ENCODE measurements around the gene CCDC80. TPM values are rescaled to one million over a fixed set of nuclear protein-coding genes. Genes with fewer than 3 reads are reported as not detected.

CCDC80 gene
- total RNA-seq, 3 donors from 2014 or later (not counting 1 experiment from before 2014, with no cell fraction given) = 0.08 TPM; not detected in 2

DNA sequence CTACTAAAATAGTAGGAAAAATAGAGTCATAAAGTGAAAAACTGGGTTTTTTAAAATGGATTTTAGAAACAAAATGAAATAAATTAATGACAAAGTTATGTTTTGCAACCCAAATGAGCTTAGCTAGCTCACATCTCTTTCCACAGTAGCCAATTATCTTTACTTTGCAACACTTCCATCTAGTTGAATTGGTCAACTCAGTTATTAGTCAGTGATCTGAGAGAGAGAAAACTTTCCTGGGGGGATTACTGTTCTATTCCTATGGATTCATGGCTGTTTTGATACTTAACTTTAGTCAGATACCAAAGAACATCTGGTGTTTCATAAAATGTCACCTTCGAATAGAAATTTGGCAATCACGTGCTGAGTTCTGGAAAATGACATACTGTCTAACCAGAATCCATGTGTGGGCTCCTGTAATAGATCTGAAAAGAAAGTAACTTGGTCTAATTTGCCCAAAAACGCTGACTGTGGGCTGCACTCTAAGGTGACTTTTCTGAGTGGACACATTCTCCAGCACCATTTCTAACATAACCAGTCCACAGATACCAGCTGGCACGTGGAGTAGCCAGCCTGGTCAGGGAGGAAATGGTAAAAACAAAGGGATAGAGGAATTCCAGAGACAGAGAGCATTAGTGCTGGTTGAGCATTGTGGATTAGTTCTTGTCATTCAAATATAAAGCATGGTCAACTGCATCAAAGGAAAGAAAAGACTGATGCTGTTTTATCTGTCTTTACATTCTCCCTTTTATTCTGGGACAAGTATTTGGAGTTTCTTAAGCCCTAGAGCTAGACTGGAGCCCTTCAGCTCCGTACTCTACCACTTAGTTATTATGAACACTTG is 45.2 kb upstream of the CCDC80 start:
- H3K27me3 ChIP-seq (ENCODE audit: control insufficient read depth, insufficient read depth, low read length) = peaks cover 3% of the 10 kb centered on the region
- no peaks in the 10 kb centered on the region for H3K4me1 ChIP-seq (ENCODE audit: control insufficient read depth, insufficient read depth, low read length)
- intact Hi-C loops (cut with micrococcal nuclease) = no loop called here
- Mint-ChIP-seq H3K36me3 (no peaks in the 10 kb centered on the region), H3K27ac (no peak overlapping the region), H3K9me3 (no peaks in the 10 kb centered on the region), H3K4me3 (no peak overlapping the region), H3K27me3 (ENCODE audit: low read depth in 2 of 2) (peaks cover 0 to 3% of the 10 kb centered on the region in 2 donors), H3K4me1 (peaks cover 13 to 14% of the 10 kb centered on the region in 2 donors)
- H3K9me3 ChIP-seq (ENCODE audit: control insufficient read depth, insufficient read depth, low read length) = no peaks in the 10 kb centered on the region
- no peak for TF ChIP-seq CTCF (IDR thresholded peaks at IDR 0.05)
- no peaks in the 10 kb centered on the region for H3K36me3 ChIP-seq (ENCODE audit: control insufficient read depth, insufficient read depth, low read length)
- no peak overlapping the region for H3K27ac ChIP-seq (ENCODE audit: low read length)
- WGBS (ENCODE audit: insufficient coverage) = 99% methylated on average over 3 of the region's 5 CpGs
- no peak for ATAC-seq
- H3K4me3 ChIP-seq (ENCODE audit: low read length) = no peak overlapping the region
- DNase-seq = no peak

- no peaks in the 10 kb centered on the region for H3K36me3 Mint-ChIP-seq
- no peaks in the 10 kb centered on the region for H3K9me3 ChIP-seq (ENCODE audit: control insufficient read depth, insufficient read depth, low read length)
- DNase-seq (no peak), ATAC-seq (peak; percentile 31 to 67 (median 43))
- H3K9me3 Mint-ChIP-seq = no peaks in the 10 kb centered on the region
- peak overlapping the region in 1 of 2 donors; percentile 53 for H3K27ac Mint-ChIP-seq
- no peak overlapping the region for H3K4me3 ChIP-seq (ENCODE audit: low read length)
- no peak for TF ChIP-seq CTCF (IDR thresholded peaks at IDR 0.05)
- peaks cover 3% of the 10 kb centered on the region for H3K27me3 ChIP-seq (ENCODE audit: control insufficient read depth, insufficient read depth, low read length)
- no peak overlapping the region for H3K27ac ChIP-seq (ENCODE audit: low read length)
- peaks cover 13 to 14% of the 10 kb centered on the region in 2 donors for H3K4me1 Mint-ChIP-seq
- intact Hi-C loops (cut with micrococcal nuclease) = no loop called here
- no peaks in the 10 kb centered on the region for H3K4me1 ChIP-seq (ENCODE audit: control insufficient read depth, insufficient read depth, low read length)
- H3K27me3 Mint-ChIP-seq (ENCODE audit: low read depth in 2 of 2) = peaks cover 0 to 3% of the 10 kb centered on the region in 2 donors
- no peak overlapping the region for H3K4me3 Mint-ChIP-seq
- WGBS (ENCODE audit: insufficient coverage) = 75% methylated on average over 7 of the region's 7 CpGs
- H3K36me3 ChIP-seq (ENCODE audit: control insufficient read depth, insufficient read depth, low read length) = no peaks in the 10 kb centered on the region
Observed at GRCh38 chr3:112685420-112685819, 44.5 kb upstream of the CCDC80 start.

DNA sequence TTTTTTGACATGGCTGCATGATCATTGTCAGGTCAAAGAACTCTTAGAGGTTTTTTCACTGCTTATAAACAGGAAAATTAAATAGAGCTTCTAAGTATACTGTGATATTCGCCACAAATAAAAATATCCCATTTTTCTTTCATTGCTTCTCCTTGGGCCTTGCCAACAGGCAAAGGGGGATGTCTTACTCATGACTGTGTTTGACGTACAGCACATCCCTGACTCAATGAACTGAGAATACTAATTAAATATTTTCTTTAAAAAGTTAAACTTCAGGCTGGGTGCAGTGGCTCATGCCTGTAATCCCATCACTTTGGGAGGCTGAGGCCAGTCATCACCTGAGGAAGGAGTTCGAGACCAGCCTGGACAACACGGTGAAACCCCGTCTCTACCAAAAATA is 41.4 kb upstream of the CCDC80 start:
- H3K27me3 ChIP-seq (ENCODE audit: control insufficient read depth, insufficient read depth, low read length) = peaks cover 3% of the 10 kb centered on the region
- H3K27me3 Mint-ChIP-seq (ENCODE audit: low read depth in 2 of 2) = no peaks in the 10 kb centered on the region
- no peaks in the 10 kb centered on the region for H3K36me3 Mint-ChIP-seq
- H3K27ac Mint-ChIP-seq = no peak overlapping the region
- no peaks in the 10 kb centered on the region for H3K36me3 ChIP-seq (ENCODE audit: control insufficient read depth, insufficient read depth, low read length)
- H3K4me1 Mint-ChIP-seq = peaks cover 13 to 16% of the 10 kb centered on the region in 2 donors
- ATAC-seq (no peak), DNase-seq (no peak)
- no peaks in the 10 kb centered on the region for H3K4me1 ChIP-seq (ENCODE audit: control insufficient read depth, insufficient read depth, low read length)
- H3K9me3 ChIP-seq (ENCODE audit: control insufficient read depth, insufficient read depth, low read length) = no peaks in the 10 kb centered on the region
- H3K4me3 Mint-ChIP-seq = no peak overlapping the region
- no peak overlapping the region for H3K27ac ChIP-seq (ENCODE audit: low read length)
- TF ChIP-seq CTCF (IDR thresholded peaks at IDR 0.05) = no peak
- no peaks in the 10 kb centered on the region for H3K9me3 Mint-ChIP-seq
- 92% methylated on average over 4 of the region's 5 CpGs for WGBS (ENCODE audit: insufficient coverage)
- H3K4me3 ChIP-seq (ENCODE audit: low read length) = no peak overlapping the region
- intact Hi-C loops (cut with micrococcal nuclease) = no loop called here

Data from natural killer cell (primary cell).